GM19099 (cell line): ENCODE measurements around the gene CHD2.

ENCODE experiments used
- POLR2A ChIP-seq: IDR thresholded peaks from 3 replicates; pipeline ENCODE4 v1.6.1; 2011; ENCODE audit warnings: low read depth; ENCODE audit not compliant: insufficient read length; ENCODE audit errors: extremely low read depth

The CHD2 gene

DNA sequence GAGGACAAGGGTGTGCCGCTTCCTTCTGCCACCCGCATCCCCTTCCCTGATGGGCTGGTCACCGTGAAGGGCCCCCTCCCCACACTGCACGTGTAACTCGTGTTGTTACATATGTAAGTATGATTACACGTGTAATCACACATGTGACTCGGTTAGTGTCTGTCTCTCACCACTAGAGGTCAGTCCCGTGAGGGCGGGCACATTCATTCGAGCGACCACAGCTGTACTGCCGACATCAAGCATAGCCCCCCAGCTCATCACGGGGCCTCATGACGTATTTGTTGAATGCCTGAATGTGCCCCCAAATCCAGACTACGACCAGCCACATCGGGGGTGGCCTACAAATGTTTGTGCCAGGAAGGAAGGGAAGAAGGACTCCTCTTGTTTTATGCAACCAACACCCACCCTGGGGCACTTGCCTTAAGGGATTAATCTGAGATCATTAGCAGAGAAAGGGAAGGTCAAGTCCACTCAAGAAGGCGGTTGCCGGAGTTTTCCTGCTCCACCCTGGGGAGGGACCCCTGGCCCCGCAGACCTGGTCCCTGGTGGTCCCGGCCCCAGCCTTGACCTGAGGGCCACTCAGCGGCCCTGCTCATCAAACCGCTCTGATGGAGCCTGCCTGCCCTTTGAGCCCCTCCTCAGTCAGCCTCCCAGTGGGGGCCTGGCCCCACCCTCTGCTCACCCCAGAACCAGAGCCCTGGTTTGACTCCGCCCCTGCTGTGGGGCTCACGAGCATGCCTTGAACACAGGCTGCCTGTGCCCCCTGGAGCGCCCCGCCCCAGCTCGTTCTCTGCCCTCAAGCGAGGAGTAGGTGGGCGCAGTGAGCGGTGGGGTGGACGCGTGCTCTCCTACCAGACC lies 136.1 kb downstream of the CHD2 start:
- no peak for TF ChIP-seq POLR2A

- no peak for TF ChIP-seq POLR2A
Measured at GRCh38 chr15:93036951-93037819, 137.1 kb downstream of the CHD2 start.

- no peak for TF ChIP-seq POLR2A
Measured at GRCh38 chr15:93037820-93038705, 137.9 kb downstream of the CHD2 start.

DNA sequence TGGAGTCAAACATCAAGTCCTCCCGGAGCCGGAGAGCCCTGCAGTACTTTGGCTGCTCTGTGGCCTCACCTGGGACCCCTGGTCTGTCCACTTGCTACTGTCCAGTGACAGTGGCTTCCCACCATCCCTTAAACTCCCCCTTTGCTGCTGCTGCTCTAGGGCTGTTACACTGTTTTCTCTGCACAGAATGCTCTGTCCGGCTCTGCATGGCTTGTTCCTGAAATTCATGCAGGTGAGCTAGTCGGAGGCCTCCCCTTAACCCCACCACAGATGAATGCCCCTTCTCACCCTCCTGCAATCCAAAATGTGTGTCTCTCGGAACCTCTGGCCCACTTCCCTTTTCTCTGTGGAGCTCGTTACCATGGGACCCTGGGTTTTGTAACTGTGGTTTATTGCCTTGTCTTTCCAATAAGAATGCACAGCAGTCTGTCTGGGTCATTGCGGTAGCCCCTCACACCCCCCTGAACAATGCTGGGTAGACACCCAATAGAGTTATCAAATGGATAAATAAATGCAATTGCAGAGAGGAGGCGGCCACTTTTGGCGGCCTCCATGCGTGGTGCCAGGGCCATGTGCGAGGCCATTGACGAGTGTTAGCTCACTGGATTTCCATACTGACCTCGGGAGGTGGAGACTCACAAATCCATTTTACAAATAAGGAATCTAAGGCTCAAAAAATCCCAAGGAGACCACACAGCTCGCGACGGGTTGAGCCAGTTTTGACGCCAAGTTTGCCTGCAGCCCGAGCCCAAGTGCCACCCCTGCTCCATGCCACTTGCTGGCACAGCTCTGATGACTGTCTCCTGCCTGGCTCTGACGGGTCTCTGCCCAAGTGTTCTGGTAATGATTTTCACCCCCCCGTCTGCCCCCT lies 140.4 kb downstream of the CHD2 start:
- no peak for TF ChIP-seq POLR2A

GRCh38 chr15:93041159-93041547 lies 141.0 kb downstream of the CHD2 start:
- no peak for TF ChIP-seq POLR2A

DNA sequence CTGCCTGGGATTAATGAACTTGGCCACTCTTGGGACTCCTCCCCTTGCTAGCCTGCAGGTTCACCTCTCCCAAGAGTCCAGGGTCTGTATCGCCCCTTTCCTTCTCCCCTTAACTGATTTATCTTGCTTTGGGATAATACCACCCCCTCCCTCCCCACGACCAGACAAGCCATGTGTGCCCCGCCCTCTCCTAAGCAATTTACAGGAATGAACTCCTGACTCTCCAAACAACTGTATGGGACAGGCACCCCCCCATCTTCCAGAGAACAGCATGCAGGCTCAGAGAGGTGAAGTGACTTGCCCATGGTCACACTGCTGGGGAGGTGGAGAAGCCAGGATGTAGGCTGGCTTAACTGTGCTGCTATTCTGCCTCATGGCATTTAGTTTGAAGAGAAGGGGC lies 142.1 kb downstream of the CHD2 start:
- TF ChIP-seq POLR2A: no peak

GRCh38 chr15:93042691-93043378 lies 142.7 kb downstream of the CHD2 start:
- TF ChIP-seq POLR2A: no peak

- TF ChIP-seq POLR2A: no peak
Measured at GRCh38 chr15:93043621-93044300, 143.6 kb downstream of the CHD2 start.

DNA sequence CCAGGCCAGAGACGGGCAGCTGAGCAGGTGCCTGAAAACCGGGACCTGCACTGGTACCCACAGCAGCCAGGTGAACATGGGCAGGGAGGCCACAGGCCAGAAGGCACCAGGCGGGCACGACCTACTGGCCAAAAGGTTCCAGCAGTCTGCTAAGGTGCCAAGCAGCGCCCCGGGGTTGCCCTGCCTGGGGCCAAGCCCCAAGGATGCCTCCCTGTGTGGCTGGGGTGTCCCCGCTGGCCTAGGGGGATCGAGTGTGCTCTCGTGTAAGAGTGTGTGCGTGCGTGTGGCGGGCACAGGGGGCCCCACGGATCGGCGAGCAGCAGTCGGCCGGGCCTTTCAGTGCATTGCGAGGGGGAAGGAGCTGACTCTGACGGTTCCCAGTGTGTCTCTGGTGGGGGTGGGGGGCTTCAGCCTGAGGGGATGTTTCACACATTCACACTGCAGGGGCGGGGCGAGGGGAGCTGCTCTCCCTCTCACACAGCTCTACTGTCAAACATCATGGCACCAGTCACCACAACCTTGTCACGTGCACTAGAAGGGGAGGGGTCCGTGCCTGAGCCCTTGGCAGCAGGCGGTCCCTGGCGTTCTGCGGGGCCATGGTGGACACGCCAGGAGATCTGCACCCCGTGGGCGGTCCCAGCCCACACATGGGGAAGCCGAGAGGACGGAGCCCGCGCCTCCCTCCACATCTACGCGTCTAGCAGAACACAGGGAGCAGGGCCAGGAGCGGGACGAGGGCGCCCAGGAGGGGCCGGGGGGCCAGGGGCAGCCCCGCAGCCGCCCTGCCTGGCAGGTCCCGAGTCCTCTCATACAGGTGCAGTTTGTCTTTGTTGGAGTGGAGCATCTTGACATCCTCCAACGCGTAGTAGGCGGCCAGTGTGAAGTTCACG lies 144.4 kb downstream of the CHD2 start:
- no peak for TF ChIP-seq POLR2A

- TF ChIP-seq POLR2A: no peak
Measured at GRCh38 chr15:93045191-93045785, 145.2 kb downstream of the CHD2 start.

DNA sequence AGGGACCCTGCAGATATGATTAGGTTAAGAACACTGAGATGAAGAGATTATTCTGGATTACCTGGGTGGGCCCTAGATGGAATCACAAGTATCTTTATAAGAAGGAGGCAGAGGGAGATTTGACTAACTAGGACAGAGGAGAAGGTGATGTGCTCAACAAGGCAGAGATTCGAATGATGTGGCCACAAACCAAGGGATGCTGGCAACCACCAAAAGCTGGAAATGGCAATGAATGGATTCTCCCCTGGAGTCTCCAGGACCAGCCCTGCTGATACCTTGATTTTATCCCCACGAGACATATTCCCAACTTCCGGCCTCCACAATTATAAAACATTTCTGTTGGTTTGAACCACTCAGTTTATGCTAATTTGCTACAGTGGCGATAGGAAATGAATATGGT lies 146.0 kb downstream of the CHD2 start:
- no peak for TF ChIP-seq POLR2A

- no peak for TF ChIP-seq POLR2A
Measured at GRCh38 chr15:93046721-93047120, 146.6 kb downstream of the CHD2 start.
